ENCODE results near the gene NLGN3.

NLGN3 gene

GRCh38 chrX:71140440-71140839, 4.2 kb upstream of the NLGN3 start:
- TF ChIP-seq CTCF (conservative IDR thresholded peaks at IDR 0.05; ENCODE audit: control insufficient read depth, insufficient read depth, low read depth, low read length): no peak
- H3K4me3 ChIP-seq (ENCODE audit: control insufficient read depth, low read depth, low read length): no peak overlapping the region
- no peak for DNase-seq (ENCODE audit: low read depth)

GRCh38 chrX:71143508-71143907, 1.1 kb upstream of the NLGN3 start:
- TF ChIP-seq CTCF (conservative IDR thresholded peaks at IDR 0.05; ENCODE audit: control insufficient read depth, insufficient read depth, low read depth, low read length): no peak
- peak; percentile 64 for DNase-seq (ENCODE audit: low read depth)
- H3K4me3 ChIP-seq (ENCODE audit: control insufficient read depth, low read depth, low read length): no peak overlapping the region

- DNase-seq (ENCODE audit: low read depth): no peak
- no peak overlapping the region for H3K4me3 ChIP-seq (ENCODE audit: control insufficient read depth, low read depth, low read length)
- no peak for TF ChIP-seq CTCF (conservative IDR thresholded peaks at IDR 0.05; ENCODE audit: control insufficient read depth, insufficient read depth, low read depth, low read length)
These were observed 3.0 kb downstream of the NLGN3 start for GRCh38 chrX:71147496-71148277.

GRCh38 chrX:71148278-71148663, 3.6 kb downstream of the NLGN3 start:
- no peak overlapping the region for H3K4me3 ChIP-seq (ENCODE audit: control insufficient read depth, low read depth, low read length)
- TF ChIP-seq CTCF (conservative IDR thresholded peaks at IDR 0.05; ENCODE audit: control insufficient read depth, insufficient read depth, low read depth, low read length): no peak
- DNase-seq (ENCODE audit: low read depth): no peak

- no peak overlapping the region for H3K4me3 ChIP-seq (ENCODE audit: control insufficient read depth, low read depth, low read length)
- no peak for DNase-seq (ENCODE audit: low read depth)
- TF ChIP-seq CTCF (conservative IDR thresholded peaks at IDR 0.05; ENCODE audit: control insufficient read depth, insufficient read depth, low read depth, low read length): no peak
These were observed 6.7 kb downstream of the NLGN3 start for GRCh38 chrX:71151366-71151765.

- no peak overlapping the region for H3K4me3 ChIP-seq (ENCODE audit: control insufficient read depth, low read depth, low read length)
- no peak for DNase-seq (ENCODE audit: low read depth)
- TF ChIP-seq CTCF (conservative IDR thresholded peaks at IDR 0.05; ENCODE audit: control insufficient read depth, insufficient read depth, low read depth, low read length): no peak
These were observed 9.6 kb downstream of the NLGN3 start for GRCh38 chrX:71154196-71154595.
